Measurements from ENCODE around the gene PATJ. TPM values are rescaled to one million over a fixed set of nuclear protein-coding genes. Genes with fewer than 3 reads are reported as not detected.

PATJ gene
- total RNA-seq, 1 experiment from 2014 or later, result 48.8 TPM

DNA sequence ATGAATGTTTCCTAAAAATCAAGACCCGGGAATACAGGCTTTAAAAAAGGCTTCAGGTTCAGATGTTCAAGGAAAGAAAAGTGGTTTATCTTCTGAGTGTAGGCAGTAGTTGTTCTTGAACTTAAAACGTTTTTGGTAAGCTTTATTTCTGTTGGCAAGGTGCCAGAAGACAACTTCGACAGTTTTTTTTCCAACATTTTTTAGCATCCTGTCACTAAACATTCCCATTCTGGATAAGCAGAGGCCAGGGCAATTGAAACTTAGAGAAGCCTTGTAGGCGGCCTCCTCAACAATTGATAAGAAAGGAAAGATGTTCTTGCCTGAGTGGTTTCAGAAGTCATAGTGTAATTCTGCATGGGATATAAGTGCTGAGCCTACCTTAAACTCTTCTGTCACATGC, 66.7 kb downstream of the PATJ start:
- Histone ChIP-seq H3K9me3 (ENCODE audit: control insufficient read depth in 1 of 2, insufficient read depth in 1 of 2, low read depth in 1 of 2, low read length in 2 of 2) (no peaks in the 10 kb centered on the region), H3K4me2 (ENCODE audit: low read length) (no peak overlapping the region), H3K4me3 (replicated peaks in 1 of 2; ENCODE audit: low read depth in 1 of 2, low read length in 2 of 2) (no peak overlapping the region), H3K27ac (ENCODE audit: low read depth, low read length) (no peak overlapping the region), H3K9me2 (ENCODE audit: insufficient read depth) (no peaks in the 10 kb centered on the region), H3K79me2 (ENCODE audit: insufficient read depth, low read length) (no peaks in the 10 kb centered on the region), H3K9ac (ENCODE audit: low read length) (no peak overlapping the region), H3K27me3 (ENCODE audit: insufficient read depth, low read length) (no peaks in the 10 kb centered on the region), H4K20me1 (ENCODE audit: insufficient read depth) (no peaks in the 10 kb centered on the region), H3K36me3 (ENCODE audit: control insufficient read depth in 1 of 2, insufficient read depth in 2 of 2, low read length in 2 of 2) (peaks cover 0 to 13% of the 10 kb centered on the region in 2 experiments; a peak in 2 of 4 replicates), H2AFZ (ENCODE audit: low read depth, low read length, poor library complexity, severe bottlenecking) (no peak overlapping the region), H3K4me1 (ENCODE audit: control insufficient read depth in 1 of 2, insufficient read depth in 2 of 2, low read length in 2 of 2) (no peaks in the 10 kb centered on the region)
- POLR2A ChIA-PET, result no interaction called here
- DNase-seq (ENCODE audit: low read depth, low spot score), result no peak
- no peak for ATAC-seq
- TF ChIP-seq, protein P1, sequence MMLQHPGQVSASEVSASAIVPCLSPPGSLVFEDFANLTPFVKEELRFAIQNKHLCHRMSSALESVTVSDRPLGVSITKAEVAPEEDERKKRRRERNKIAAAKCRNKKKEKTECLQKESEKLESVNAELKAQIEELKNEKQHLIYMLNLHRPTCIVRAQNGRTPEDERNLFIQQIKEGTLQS (IDR thresholded peaks at IDR 0.05), result no peak
- TF ChIP-seq POLR2AphosphoS5 (IDR thresholded peaks at IDR 0.05; ENCODE audit: low read depth, low read length) (no peak), SRF (IDR thresholded peaks at IDR 0.05; ENCODE audit: low read depth) (no peak), EZH2 (IDR thresholded peaks at IDR 0.05) (no peak), YY1 (IDR thresholded peaks at IDR 0.05; ENCODE audit: extremely low read depth, insufficient replicate concordance, low read depth, low read length) (no peak), SIN3A (IDR thresholded peaks at IDR 0.05; ENCODE audit: low read depth) (no peak), EGR1 (IDR thresholded peaks at IDR 0.05; ENCODE audit: low read depth) (no peak), ZFX (IDR thresholded peaks at IDR 0.05) (no peak), SP1 (IDR thresholded peaks at IDR 0.05; ENCODE audit: low read depth) (no peak), RAD21 (IDR thresholded peaks at IDR 0.05; ENCODE audit: low read depth) (no peak), POLR2A (IDR thresholded peaks at IDR 0.05; ENCODE audit: borderline replicate concordance, extremely low read depth, insufficient read depth, insufficient read length) (no peak), CBX3 (IDR thresholded peaks at IDR 0.05; ENCODE audit: low read depth) (no peak), CEBPB (IDR thresholded peaks at IDR 0.05; ENCODE audit: low read depth) (no peak)
- TF ChIP-seq, protein P2, sequence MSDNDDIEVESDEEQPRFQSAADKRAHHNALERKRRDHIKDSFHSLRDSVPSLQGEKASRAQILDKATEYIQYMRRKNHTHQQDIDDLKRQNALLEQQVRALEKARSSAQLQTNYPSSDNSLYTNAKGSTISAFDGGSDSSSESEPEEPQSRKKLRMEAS (IDR thresholded peaks at IDR 0.05), result no peak
- TF ChIP-seq, protein P3, sequence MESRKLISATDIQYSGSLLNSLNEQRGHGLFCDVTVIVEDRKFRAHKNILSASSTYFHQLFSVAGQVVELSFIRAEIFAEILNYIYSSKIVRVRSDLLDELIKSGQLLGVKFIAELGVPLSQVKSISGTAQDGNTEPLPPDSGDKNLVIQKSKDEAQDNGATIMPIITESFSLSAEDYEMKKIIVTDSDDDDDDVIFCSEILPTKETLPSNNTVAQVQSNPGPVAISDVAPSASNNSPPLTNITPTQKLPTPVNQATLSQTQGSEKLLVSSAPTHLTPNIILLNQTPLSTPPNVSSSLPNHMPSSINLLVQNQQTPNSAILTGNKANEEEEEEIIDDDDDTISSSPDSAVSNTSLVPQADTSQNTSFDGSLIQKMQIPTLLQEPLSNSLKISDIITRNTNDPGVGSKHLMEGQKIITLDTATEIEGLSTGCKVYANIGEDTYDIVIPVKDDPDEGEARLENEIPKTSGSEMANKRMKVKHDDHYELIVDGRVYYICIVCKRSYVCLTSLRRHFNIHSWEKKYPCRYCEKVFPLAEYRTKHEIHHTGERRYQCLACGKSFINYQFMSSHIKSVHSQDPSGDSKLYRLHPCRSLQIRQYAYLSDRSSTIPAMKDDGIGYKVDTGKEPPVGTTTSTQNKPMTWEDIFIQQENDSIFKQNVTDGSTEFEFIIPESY (IDR thresholded peaks at IDR 0.05; ENCODE audit: extremely low read depth, insufficient replicate concordance, low read length), result no peak
- intact Hi-C loops (cut with micrococcal nuclease), result no loop called here
- CTCF ChIA-PET, result no interaction called here
- RAD21 ChIA-PET (ENCODE audit: low non-redundant PET in 1 of 2, low total read pairs in 2 of 2, uncharacterized antibody in 2 of 2, unreplicated experiment in 2 of 2), result no interaction called here
- no TSS peak for BruUV-seq (replicated peaks)
